Keratinocyte (primary cell): ENCODE measurements around the gene KRT38. TPM values are rescaled to one million over a fixed set of nuclear protein-coding genes. Genes with fewer than 3 reads are reported as not detected.
"Not testable (repeated sequence)": the region's sequence is repeated elsewhere in the genome, so short reads cannot be mapped to it uniquely, and the experiment has no call there.

ENCODE experiments used
- DNase-seq: peaks from one replicate; pipeline ENCODE4 v3.0.0-alpha.2; 2011; ENCODE audit warnings: low read depth, missing footprints, low spot score
- FAIRE-seq: peaks from 2 replicates; lab custom pipeline; 2011; peaks lifted over from hg19 to GRCh38; lab: Jason Lieb, UNC
- H2AFZ ChIP-seq: 2 replicates; pipeline ENCODE4 v1.6.0; 2012; ENCODE audit warnings: low read length, control low read depth, inconsistent platforms; ENCODE audit not compliant: control insufficient read depth
- H3K27ac ChIP-seq: 2 replicates; pipeline ENCODE4 v1.5.1; 2011; ENCODE audit warnings: low read length; ENCODE audit not compliant: control insufficient read depth, insufficient read depth
- H3K27me3 ChIP-seq: 3 replicates; pipeline ENCODE4 v1.6.0; 2011; ENCODE audit warnings: low read length; ENCODE audit not compliant: control insufficient read depth, insufficient read depth; ENCODE audit errors: extremely low read depth
- H3K36me3 ChIP-seq, 2 experiments: 2 replicates in 1 of 2; 3 replicates in 1 of 2; pipeline ENCODE4 v1.5.1; 2011; ENCODE audit warnings: low read length in 2 of 2, mild to moderate bottlenecking in 1 of 2; ENCODE audit not compliant: control insufficient read depth in 2 of 2, insufficient read depth in 2 of 2; ENCODE audit errors: extremely low read depth in 1 of 2
- H3K4me1 ChIP-seq: 3 replicates; pipeline ENCODE4 v1.5.1; 2011; ENCODE audit warnings: low read length; ENCODE audit not compliant: control insufficient read depth, insufficient read depth; ENCODE audit errors: extremely low read depth
- H3K4me2 ChIP-seq: 3 replicates; pipeline ENCODE4 v1.6.0; 2011; ENCODE audit warnings: low read depth, low read length; ENCODE audit not compliant: control insufficient read depth, insufficient read depth; ENCODE audit errors: extremely low read depth
- H3K4me3 ChIP-seq, 3 experiments: fragments of 200-600 bp in 1 of 3; sonication (generic) in 1 of 3; 2 replicates in 2 of 3; 3 replicates in 1 of 3; pipeline ENCODE4 v1.5.1; 2011 to 2016; ENCODE audit warnings: low read length in 3 of 3, mild to moderate bottlenecking in 3 of 3, control low read depth in 2 of 3, inconsistent platforms in 1 of 3, low read depth in 1 of 3, mixed read lengths in 1 of 3, mixed run types in 1 of 3, moderate library complexity in 1 of 3; ENCODE audit not compliant: control insufficient read depth in 2 of 3, insufficient read depth in 2 of 3; ENCODE audit errors: extremely low read depth in 1 of 3
- H3K79me2 ChIP-seq: 2 replicates; pipeline ENCODE4 v1.6.0; 2012; ENCODE audit warnings: low read length; ENCODE audit not compliant: control insufficient read depth, insufficient read depth
- H3K9ac ChIP-seq: 3 replicates; pipeline ENCODE4 v1.6.0; 2011; ENCODE audit warnings: low read length; ENCODE audit not compliant: control insufficient read depth, insufficient read depth; ENCODE audit errors: extremely low read depth
- H3K9me1 ChIP-seq: 3 replicates; pipeline ENCODE4 v1.6.0; 2011; ENCODE audit warnings: low read length; ENCODE audit not compliant: control insufficient read depth, insufficient read depth; ENCODE audit errors: extremely low read depth
- H3K9me3 ChIP-seq: 2 replicates; pipeline ENCODE4 v1.5.1; 2012; ENCODE audit warnings: low read depth, low read length; ENCODE audit not compliant: control insufficient read depth
- H4K20me1 ChIP-seq: 3 replicates; pipeline ENCODE4 v1.6.0; 2011; ENCODE audit warnings: low read length; ENCODE audit not compliant: control insufficient read depth, insufficient read depth; ENCODE audit errors: extremely low read depth
- CTCF ChIP-seq, 3 experiments: IDR thresholded peaks in 1 of 3; conservative IDR thresholded peaks in 1 of 3; optimal IDR thresholded peaks in 1 of 3; 2 replicates in 2 of 3; 3 replicates in 1 of 3; pipeline versions ENCODE3 to v1.5.1; 2011; ENCODE audit warnings: low read length in 3 of 3, mild to moderate bottlenecking in 3 of 3, moderate library complexity in 2 of 3, control low read depth in 1 of 3, inconsistent platforms in 1 of 3; ENCODE audit not compliant: insufficient read depth in 2 of 3; ENCODE audit errors: extremely low read depth in 1 of 3
- EZH2 ChIP-seq: IDR thresholded peaks from one replicate; pipeline ENCODE4 v1.6.1; 2012; ENCODE audit warnings: inconsistent platforms, mild to moderate bottlenecking, low read length, moderate library complexity
- dilution Hi-C: fragments of 300-500 bp; cut with MboI; formaldehyde crosslinking; loops from one replicate; pipeline ENCODE4 v1.7.0; 2020; ENCODE audit warnings: low sequenced_read_pairs; ENCODE audit not compliant: extremely low pct_ligation_motif_present
- polyA plus RNA-seq, 5 experiments: library from polyadenylated mRNA; depleted of rRNA in 3 of 5; stranded (reverse) in 3 of 5; stranded (forward) in 1 of 5; unstranded in 1 of 5; fragments of >200 nt; gene quantifications; 1 replicate in 1 of 5; 2 replicates in 3 of 5; 3 replicates in 1 of 5; pipeline versions ENCODE4 v1.2.1 to v1.2.3, GENCODE V29; 2011 to 2012; ENCODE audit warnings: missing spikeins in 2 of 5, low read depth in 1 of 5, low replicate concordance in 1 of 5

The KRT38 gene
- polyA plus RNA-seq, 1 donor (not counting 4 experiments of a cell fraction or from before 2014, with no cell fraction given): not detected

DNA sequence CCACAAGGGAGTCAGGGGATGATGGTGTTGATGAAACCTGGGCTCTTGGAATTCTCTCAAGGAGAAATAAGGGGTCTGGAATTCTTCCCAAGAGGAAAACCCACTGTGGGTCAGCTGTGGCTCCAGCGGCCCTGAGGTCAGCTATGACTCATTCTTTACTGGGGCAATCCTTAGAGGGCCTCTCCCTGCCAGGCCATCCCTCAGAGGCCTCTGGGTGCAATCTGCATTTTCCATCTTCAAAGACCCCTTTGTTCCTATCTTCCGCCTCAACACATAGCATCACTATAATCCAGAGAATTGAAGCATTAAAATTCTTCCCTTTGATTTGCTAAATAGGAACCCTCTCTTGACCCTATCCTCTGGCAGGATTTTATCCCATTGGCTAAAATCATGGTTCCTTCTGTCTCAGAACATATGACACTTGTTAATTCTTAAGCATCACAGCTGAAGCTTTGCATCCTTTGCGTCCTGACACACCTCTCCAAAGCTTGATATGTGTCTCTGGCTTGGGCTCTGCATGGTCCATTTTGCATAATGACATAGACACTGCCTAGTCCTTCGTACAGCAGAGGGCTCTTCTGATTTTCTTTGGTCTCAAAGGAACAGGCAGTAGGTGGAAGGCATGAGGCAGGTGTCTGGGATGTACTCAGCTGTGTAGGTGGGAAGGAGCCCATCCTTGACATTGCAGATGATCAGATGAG is 12.0 kb downstream of the KRT38 start:
- Histone ChIP-seq H3K27me3 (no peaks in the 10 kb centered on the region), H3K4me2 (no peak overlapping the region), H3K9me1 (no peaks in the 10 kb centered on the region), H3K27ac (no peak overlapping the region), H3K4me3 (no peak overlapping the region), H3K36me3 (no peaks in the 10 kb centered on the region), H3K79me2 (no peaks in the 10 kb centered on the region), H3K9me3 (no peaks in the 10 kb centered on the region), H4K20me1 (no peaks in the 10 kb centered on the region), H2AFZ (no peak overlapping the region), H3K4me1 (no peaks in the 10 kb centered on the region), H3K9ac (no peak overlapping the region)
- TF ChIP-seq CTCF (optimal IDR thresholded peaks at IDR 0.05 in 1 of 3, IDR thresholded peaks at IDR 0.05 in 1 of 3, conservative IDR thresholded peaks at IDR 0.05 in 1 of 3; ENCODE audit: extremely low read depth in 1 of 3, insufficient read depth in 2 of 3, low read length in 3 of 3) (no peak), EZH2 (no peak)
- FAIRE-seq (no peak), DNase-seq (no peak)
- dilution Hi-C loops: no loop called here

DNA sequence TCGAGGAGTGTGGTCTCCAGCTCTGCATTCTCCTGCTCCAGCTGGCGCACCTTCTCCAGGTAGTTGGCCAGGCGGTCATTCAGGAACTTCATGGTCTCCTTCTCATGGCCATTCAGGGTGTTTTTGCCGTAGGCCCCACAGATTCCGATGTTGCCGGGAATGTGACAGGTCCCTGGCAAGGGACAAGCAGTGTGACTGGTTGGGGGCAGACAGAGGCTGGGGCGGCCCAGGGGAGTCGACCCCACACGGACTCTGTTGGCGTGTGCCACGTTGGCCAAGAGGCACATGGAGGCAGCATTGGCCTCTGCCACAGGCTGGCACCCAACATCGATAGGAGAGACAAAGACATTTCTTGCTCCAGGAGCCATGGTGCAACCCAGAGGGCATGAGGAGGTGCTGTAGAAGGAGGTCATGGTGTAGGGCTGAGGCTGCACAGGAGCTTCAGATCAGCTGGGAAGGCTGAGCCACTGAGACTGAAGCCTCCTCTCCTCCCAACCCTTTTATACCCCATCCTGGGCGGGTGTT is 16.6 kb downstream of the KRT38 start, which contains the start of gene KRT37:
TSS of gene KRT37 (minus strand) at position 475 of the 525 bp plus-strand sequence. CDS start at position 413, 62 bp downstream.
- Histone ChIP-seq H3K79me2 (no peaks in the 10 kb centered on the region), H3K9me1 (no peaks in the 10 kb centered on the region), H4K20me1 (no peaks in the 10 kb centered on the region), H3K4me2 (no peak within 1 kb of the TSS), H2AFZ (no peak within 1 kb of the TSS), H3K9ac (no peak within 1 kb of the TSS), H3K4me1 (peaks cover 27% of the 10 kb centered on the region), H3K27me3 (no peaks in the 10 kb centered on the region), H3K36me3 (no peaks in the 10 kb centered on the region), H3K9me3 (no peaks in the 10 kb centered on the region), H3K4me3 (no peak within 1 kb of the TSS), H3K27ac (no peak within 1 kb of the TSS)
- FAIRE-seq (no peak), DNase-seq (no peak)
- dilution Hi-C loops: no loop called here
- TF ChIP-seq CTCF (optimal IDR thresholded peaks at IDR 0.05 in 1 of 3, IDR thresholded peaks at IDR 0.05 in 1 of 3, conservative IDR thresholded peaks at IDR 0.05 in 1 of 3; ENCODE audit: extremely low read depth in 1 of 3, insufficient read depth in 2 of 3, low read length in 3 of 3) (no peak), EZH2 (no peak)

DNA sequence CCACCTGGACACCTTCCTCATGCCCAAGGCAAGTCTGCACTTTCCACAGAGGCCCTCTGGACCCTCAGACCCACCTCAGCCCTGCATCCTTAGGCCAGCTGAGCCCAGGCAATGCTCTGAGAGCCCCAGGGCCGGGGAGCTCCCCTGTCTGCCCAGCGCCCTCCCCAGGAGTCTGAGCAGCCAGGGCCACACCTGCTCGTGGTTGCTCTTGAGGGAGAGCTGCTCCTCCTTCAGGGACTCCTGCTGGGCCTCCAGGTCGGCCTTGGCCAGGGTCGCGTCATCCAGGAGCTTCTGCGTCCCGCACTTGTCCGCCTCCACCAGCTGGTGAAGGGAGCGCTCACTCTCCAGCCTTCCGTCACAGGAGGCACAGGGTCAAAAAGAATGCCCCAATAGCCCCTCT is 18.2 kb downstream of the KRT38 start:
- H3K9me1 ChIP-seq, H4K20me1 ChIP-seq, H3K27ac ChIP-seq, H3K9me3 ChIP-seq, H3K27me3 ChIP-seq, DNase-seq, H3K79me2 ChIP-seq, H3K4me2 ChIP-seq, dilution Hi-C loops, H3K4me3 ChIP-seq, FAIRE-seq, H3K36me3 ChIP-seq, H2AFZ ChIP-seq, H3K9ac ChIP-seq: not testable (repeated sequence)
- peaks cover 43% of the 10 kb centered on the region for H3K4me1 ChIP-seq
